Ureter (tissue), 1 donor: Measurements from ENCODE around the gene TIGD3. TPM values are rescaled to one million over a fixed set of nuclear protein-coding genes. Genes with fewer than 3 reads are reported as not detected.

Source experiments
- total RNA-seq: library from RNA; stranded (reverse); gene quantifications from one replicate; pipeline ENCODE4 v1.2.4, GENCODE V29; 2023
- donor health status: DM: yes; HTN: yes; CAD: no.

TIGD3 gene
- total RNA-seq, 1 donor from 2014 or later = not detected

Other genes with a start within 250 kb of the TIGD3 start
- 37.5 TPM for gene TM7SF2, start 242.9 kb upstream of the TIGD3 start, total RNA-seq
- gene ZNHIT2, start 237.1 kb upstream of the TIGD3 start, total RNA-seq = 13.7 TPM
- 999 TPM for gene FAU, start 232.6 kb upstream of the TIGD3 start, total RNA-seq
- 49.8 TPM for gene MRPL49, start 232.4 kb upstream of the TIGD3 start, total RNA-seq
- 76.2 TPM for gene SYVN1, start 220.2 kb upstream of the TIGD3 start, total RNA-seq
- not detected for gene SPDYC, start 184.5 kb upstream of the TIGD3 start, total RNA-seq
- 598 TPM for gene CAPN1, start 172.8 kb upstream of the TIGD3 start, total RNA-seq
- gene POLA2, start 92.8 kb upstream of the TIGD3 start, total RNA-seq = 12.2 TPM
- 21.0 TPM for gene CDC42EP2, start 39.9 kb upstream of the TIGD3 start, total RNA-seq
- gene DPF2, start 20.9 kb upstream of the TIGD3 start, total RNA-seq = 61.5 TPM
- gene SLC25A45, start 27.9 kb downstream of the TIGD3 start, total RNA-seq = 9.4 TPM
- gene FRMD8, start 31.9 kb downstream of the TIGD3 start, total RNA-seq = 31.2 TPM
- gene NEAT1, start 68.0 kb downstream of the TIGD3 start, total RNA-seq = 1,155 TPM
- gene MALAT1, start 144.3 kb downstream of the TIGD3 start, total RNA-seq = 19,443 TPM
- gene SCYL1, start 170.3 kb downstream of the TIGD3 start, total RNA-seq = 62.9 TPM
- gene LTBP3, start 203.6 kb downstream of the TIGD3 start, total RNA-seq = 120 TPM
- 50.3 TPM for gene ZNRD2, start 215.7 kb downstream of the TIGD3 start, total RNA-seq
- 21.9 TPM for gene FAM89B, start 217.8 kb downstream of the TIGD3 start, total RNA-seq
- 122 TPM for gene EHBP1L1, start 221.3 kb downstream of the TIGD3 start, total RNA-seq
- gene KCNK7, start 241.0 kb downstream of the TIGD3 start, total RNA-seq = 0.83 TPM